HG02623 (cell line): ENCODE measurements around the gene F12.
"Not testable (repeated sequence)": the region's sequence is repeated elsewhere in the genome, so short reads cannot be mapped to it uniquely, and the experiment has no call there.

ENCODE experiments used
- ATAC-seq: cut with Tn5 transposase; IDR thresholded peaks from one replicate; pipeline ENCODE4 v1.9.1; 2021; ENCODE audit warnings: moderate library complexity; ENCODE audit not compliant: unreplicated experiment

F12 gene

GRCh38 chr5:177432839-177433657, 23.7 kb upstream of the F12 start:
- no peak for ATAC-seq

GRCh38 chr5:177432143-177432838, 22.9 kb upstream of the F12 start:
- ATAC-seq: no peak

- ATAC-seq: peak; percentile 36
Observed at GRCh38 chr5:177431317-177432142, 22.2 kb upstream of the F12 start.

DNA sequence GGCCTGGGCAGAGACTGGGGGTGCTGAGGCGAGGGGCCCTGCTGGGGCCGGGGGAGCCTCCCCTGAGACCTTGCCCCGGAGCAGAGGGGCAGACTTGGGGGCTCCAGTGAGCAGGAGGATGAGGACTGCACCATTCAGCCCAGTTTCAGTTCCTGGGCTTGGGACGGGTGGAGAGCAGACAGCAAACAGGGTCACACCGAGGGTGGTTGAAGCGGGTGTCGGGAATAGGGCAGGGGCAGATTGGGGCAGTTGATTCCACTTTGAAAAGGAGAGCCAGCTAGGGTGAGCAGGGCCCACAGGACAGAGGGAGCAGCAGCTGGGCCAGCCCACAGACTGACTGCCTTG, 21.6 kb upstream of the F12 start:
- ATAC-seq: no peak

GRCh38 chr5:177430140-177430951, 21.0 kb upstream of the F12 start:
- ATAC-seq: no peak

GRCh38 chr5:177429248-177430040, 20.1 kb upstream of the F12 start:
- no peak for ATAC-seq

DNA sequence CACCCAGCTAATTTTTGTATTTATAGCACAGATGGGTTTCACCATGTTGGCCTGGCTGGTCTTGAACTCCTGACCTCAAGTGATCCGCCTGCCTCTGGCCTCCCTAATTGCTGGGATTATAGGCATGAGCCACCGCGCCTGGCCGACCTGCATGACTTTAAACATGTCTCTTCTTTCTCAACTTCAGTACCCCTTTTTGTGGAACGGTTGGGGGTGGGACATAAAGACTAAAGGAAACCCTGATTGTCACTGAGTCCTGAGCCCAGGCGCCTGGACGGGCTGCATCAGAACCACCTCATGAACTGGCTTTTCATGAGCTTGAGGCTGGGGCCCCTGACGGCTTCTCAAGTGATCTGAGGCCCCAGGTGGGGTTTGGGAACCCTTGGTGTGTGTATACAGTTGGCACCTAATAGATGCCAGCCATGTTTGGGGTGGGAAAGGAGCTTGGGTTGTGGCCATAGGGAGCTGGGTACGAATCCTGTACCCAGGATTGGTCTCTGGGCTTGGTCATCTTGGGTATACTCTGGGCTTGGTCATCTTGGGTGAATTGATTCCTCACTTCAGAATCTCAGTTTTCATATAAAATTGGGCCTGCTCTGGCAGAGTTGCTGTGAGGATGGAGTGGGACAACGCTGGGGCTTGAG, 19.3 kb upstream of the F12 start:
- ATAC-seq: no peak

GRCh38 chr5:177427919-177428573, 18.7 kb upstream of the F12 start:
- ATAC-seq: no peak

- ATAC-seq: no peak
Observed at GRCh38 chr5:177427211-177427822, 18.0 kb upstream of the F12 start.

DNA sequence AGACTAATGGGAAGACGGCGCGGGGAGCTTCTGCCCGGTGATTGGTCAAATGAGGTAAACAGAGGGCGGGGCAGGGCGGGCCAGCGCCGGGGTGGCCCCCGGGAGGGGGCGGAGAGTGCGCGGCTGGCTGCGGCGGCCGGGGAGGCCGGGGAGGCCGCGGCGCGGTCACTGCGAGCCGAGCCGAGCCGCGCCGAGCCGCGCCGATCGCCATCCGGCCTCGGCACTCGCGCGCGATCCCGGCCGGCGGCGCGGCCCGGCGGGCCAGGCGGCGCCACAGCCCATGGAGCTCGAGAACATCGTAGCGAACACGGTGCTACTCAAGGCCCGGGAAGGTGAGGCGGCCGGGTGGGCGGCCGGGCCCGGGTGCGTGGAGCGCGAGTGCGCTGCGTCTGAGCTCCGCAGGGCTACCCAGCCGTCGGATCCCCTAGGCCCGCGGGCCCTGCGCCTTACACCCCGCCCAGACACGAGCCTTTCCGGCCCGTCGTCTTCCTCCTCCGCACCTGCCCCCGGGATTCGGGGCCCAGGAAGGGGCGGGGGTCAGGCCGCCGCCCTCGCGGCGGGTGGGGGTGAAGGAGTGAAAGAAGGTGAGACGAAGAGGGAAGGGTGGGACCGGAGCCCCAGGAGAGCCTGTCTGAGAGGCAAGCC, 17.3 kb upstream of the F12 start, which contains the start of gene GRK6:
GRK6 (plus strand) TSS at position 111 of the 645 bp plus-strand sequence; CDS start at position 281, 170 bp downstream.
- peak; percentile 4 for ATAC-seq

- ATAC-seq: peak; percentile 73
Observed at GRCh38 chr5:177425801-177426565, 16.6 kb upstream of the F12 start.

DNA sequence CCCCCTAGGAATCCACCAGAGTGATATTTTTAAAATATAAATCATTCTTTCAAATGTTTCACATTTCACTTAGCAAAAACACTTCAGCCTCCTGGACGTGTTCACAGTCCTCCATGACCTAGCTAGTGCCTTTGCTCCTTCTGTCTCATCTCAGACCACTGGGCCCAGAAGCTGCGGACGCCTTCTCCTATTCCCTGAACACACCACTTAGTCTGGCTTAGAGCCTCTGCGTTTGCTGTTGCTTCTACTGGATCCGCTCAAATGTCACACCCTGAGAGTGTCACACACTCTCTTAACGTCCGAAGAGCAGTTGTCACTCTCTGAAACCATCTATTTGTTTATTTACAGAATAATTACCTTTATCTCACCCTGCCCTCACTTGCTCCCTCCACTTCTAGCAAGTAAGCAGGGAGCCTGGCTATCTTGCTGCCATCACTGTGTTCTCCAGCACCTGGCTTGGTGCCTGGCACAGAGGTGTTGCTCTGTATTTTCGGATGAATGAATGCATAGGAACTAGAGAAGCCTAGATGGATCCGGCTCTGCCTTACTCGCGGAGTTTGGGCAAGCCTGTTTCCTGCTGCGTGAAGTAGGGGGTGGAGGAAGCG, 15.9 kb upstream of the F12 start:
- no peak for ATAC-seq

DNA sequence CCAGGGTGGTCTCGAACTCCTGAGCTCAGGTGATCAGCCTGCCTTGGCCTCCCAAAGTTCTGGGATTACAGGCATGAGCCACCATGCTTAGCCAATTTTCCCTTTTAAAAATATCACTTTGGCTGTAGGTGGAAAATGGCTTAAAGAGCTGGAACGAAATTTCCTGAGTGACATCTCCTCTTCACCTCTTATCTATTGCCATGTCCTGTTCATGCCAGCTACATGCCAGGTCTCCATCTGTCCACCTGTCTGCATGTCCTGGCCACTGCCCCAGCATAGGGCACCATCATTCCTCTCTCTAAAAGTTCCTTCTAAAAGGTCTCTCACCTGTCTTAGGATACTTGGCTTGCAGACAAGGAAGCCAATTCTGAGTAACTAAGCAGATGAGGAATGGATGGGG, 14.3 kb upstream of the F12 start:
- ATAC-seq: no peak

GRCh38 chr5:177421062-177421798, 11.9 kb upstream of the F12 start:
- no peak for ATAC-seq

DNA sequence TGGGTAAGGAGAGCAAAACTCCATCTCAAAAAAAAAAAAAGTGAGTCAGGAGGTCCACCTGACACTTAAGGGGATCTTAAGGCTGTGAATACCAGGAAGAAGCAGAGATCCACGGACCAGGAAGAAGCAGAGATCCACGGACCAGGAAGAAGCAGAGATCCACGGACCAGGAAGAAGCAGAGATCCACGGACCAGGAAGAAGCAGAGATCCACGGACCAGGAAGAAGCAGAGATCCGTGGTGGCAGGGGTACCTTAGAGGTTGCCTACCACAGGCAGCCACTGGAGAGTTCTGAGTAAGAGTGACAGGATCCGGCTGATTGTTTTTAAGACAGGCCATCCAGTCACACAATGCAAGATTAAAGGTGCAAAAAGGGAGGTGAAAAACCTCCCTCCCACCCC, 11.1 kb upstream of the F12 start:
- not testable (repeated sequence) for ATAC-seq

DNA sequence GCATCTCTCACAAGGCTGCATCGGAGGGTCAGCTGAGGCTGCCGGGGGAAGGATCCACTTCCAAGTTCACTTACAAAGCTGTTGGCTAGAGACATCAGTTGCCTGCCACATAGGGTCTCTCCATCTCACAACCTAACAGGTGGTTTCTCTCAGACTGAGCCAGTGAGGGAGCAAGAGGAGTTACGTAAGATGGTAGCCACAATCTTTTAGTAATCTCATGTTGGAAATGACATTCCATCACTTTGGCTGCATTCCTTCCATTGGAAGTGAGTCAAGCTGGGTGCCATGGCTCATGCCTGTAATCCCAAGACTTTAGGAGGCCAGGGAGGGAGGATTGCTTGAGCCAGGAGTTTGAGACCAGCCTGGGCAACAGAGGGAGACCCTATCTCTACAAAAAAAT, 9.7 kb upstream of the F12 start:
- ATAC-seq: no peak
